ENCODE measurements around the gene SV2B.

DNA sequence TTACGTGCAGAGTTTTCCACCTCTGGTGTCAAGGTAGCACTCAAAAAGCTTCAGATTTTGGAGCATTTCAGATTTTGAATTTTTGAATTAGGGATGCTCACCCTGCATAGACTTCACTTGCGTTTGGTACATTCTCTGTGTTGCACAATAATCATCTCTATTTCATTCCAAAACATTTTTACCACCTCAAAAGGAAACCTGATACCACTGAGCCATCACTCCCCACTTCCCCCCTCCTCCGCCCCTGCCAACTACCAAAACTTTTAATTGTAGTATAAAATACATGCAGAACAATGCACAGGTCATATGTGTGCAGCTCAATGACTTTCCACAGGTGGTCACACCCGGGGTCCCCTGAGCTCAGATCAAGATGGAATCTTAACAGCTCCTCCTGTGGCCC lies 208.8 kb downstream of the SV2B start:
- no peak for TF ChIP-seq CTCF (conservative IDR thresholded peaks at IDR 0.05)
- TF ChIP-seq EZH2 (IDR thresholded peaks at IDR 0.05; ENCODE audit: low read depth), result no peak
